ENCODE measurements around the gene AGXT2.

DNA sequence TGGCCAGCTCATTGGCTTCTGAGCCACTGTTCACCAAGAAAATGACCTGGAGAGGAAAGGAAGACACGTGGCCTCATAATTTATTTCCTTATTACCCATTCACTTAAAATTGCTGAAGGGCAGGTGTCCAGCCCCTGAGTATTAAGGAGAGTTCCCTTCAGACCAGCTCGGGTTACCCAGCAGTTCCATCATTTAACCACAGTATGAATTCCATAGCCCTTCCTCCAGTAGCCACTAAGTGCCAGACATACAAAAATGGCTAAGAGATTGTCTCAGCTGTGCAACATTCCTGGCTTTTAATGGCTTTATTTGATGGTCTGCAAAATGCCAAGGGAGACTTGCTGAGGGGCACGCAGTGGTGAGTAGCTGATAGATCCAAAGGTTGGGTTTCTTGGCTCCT is 12.5 kb downstream of the AGXT2 start:
- TF ChIP-seq POLR2A (IDR thresholded peaks at IDR 0.05) (no peak), POLR2AphosphoS5 (IDR thresholded peaks at IDR 0.05) (no peak), EP300 (IDR thresholded peaks at IDR 0.05) (no peak)
- TF ChIP-seq, protein P1, sequence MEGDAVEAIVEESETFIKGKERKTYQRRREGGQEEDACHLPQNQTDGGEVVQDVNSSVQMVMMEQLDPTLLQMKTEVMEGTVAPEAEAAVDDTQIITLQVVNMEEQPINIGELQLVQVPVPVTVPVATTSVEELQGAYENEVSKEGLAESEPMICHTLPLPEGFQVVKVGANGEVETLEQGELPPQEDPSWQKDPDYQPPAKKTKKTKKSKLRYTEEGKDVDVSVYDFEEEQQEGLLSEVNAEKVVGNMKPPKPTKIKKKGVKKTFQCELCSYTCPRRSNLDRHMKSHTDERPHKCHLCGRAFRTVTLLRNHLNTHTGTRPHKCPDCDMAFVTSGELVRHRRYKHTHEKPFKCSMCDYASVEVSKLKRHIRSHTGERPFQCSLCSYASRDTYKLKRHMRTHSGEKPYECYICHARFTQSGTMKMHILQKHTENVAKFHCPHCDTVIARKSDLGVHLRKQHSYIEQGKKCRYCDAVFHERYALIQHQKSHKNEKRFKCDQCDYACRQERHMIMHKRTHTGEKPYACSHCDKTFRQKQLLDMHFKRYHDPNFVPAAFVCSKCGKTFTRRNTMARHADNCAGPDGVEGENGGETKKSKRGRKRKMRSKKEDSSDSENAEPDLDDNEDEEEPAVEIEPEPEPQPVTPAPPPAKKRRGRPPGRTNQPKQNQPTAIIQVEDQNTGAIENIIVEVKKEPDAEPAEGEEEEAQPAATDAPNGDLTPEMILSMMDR (IDR thresholded peaks at IDR 0.05): no peak
